A549 (cell line): ENCODE measurements around the gene TRPV2.

ENCODE experiments used
- CTCF ChIP-seq: fragments of >200 bp; sonication (Bioruptor Twin); formaldehyde crosslinking; IDR thresholded peaks from 3 replicates; pipeline ENCODE4 v1.5.1; 2016
- JUN ChIP-seq, 2 experiments: fragments of >200 bp; sonication (Bioruptor Twin); formaldehyde crosslinking; IDR thresholded peaks; 2 replicates in 1 of 2; 3 replicates in 1 of 2; pipeline ENCODE4 v1.6.1; 2016 to 2017
- USF2 ChIP-seq: fragments of 450-650 bp; IDR thresholded peaks from 2 replicates; pipeline ENCODE4 v1.6.1; 2014; ENCODE audit warnings: antibody characterized with exemption

DNA sequence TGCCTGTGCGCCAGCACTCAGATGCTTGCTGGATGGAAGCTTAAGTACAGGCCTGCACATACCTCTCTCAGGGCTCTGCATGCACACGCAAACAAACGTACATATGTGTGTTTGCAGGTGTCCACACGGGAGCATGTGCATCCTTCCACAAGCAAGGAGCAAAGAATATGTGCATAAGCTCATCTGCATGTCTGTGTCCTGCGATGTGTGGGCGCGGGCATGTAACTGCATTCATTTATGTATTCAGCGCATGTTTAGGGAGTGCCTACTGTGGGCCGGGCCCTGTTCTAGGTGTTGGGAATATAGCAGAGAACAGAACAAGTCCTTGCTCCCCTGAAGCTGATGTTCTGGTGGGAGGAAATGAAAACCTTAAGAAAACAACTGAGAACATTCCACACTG, 13.7 kb downstream of the TRPV2 start:
- TF ChIP-seq USF2 (no peak), CTCF (no peak), JUN (IDR thresholded peaks at IDR 0.05) (no peak)
